K562 (cell line): ENCODE measurements around the gene PNRC2. TPM values are rescaled to one million over a fixed set of nuclear protein-coding genes. Genes with fewer than 3 reads are reported as not detected.
A peak's percentile ranks its signal among the peaks of the same experiment; 100 is the strongest.

Source experiments
- MAZ ChIP-seq, 2 experiments: fragments of 450-650 bp in 1 of 2; sonication (generic) in 1 of 2; formaldehyde crosslinking; IDR thresholded peaks in 1 of 2; conservative IDR thresholded peaks in 1 of 2; 2 replicates each; pipeline versions ENCODE4 v1.4.0 to v1.5.0; 2020; ENCODE audit warnings: mild to moderate bottlenecking in 1 of 2, missing genetic modification reagents in 1 of 2
- MYNN ChIP-seq, 2 experiments: sonication (generic); formaldehyde crosslinking in 1 of 2; IDR thresholded peaks; 2 replicates each; pipeline versions ENCODE4 v1.5.0 to v1.6.1; 2016 to 2020; ENCODE audit warnings: antibody characterized with exemption in 1 of 2, missing genetic modification reagents in 1 of 2
- NKRF ChIP-seq: fragments of 450-650 bp; IDR thresholded peaks from 2 replicates; pipeline ENCODE4 v1.6.1; 2016; ENCODE audit warnings: borderline replicate concordance
- NONO ChIP-seq, 2 experiments: fragments of 200-400 bp in 1 of 2; fragments of 450-650 bp in 1 of 2; formaldehyde crosslinking in 1 of 2; IDR thresholded peaks; 2 replicates each; pipeline ENCODE4 v1.6.1; 2017; ENCODE audit warnings: low read depth in 2 of 2, mild to moderate bottlenecking in 2 of 2, moderate library complexity in 2 of 2, low read length in 1 of 2
- THRB ChIP-seq: fragments of 450-650 bp; formaldehyde crosslinking; conservative IDR thresholded peaks from 2 replicates; pipeline ENCODE4 v1.4.0; 2022; ENCODE audit warnings: mild to moderate bottlenecking, missing genetic modification characterization
- XRCC4 ChIP-seq: IDR thresholded peaks from one replicate; pipeline ENCODE4 v1.6.1; 2011; ENCODE audit not compliant: insufficient read depth, insufficient read length; ENCODE audit errors: extremely low read depth
- polyA plus RNA-seq, 8 experiments: library from polyadenylated mRNA; depleted of rRNA in 4 of 8; stranded (reverse) in 5 of 8; unstranded in 3 of 8; fragments of >200 nt; fragmentation: Nextera tagmentation in 2 of 8; fragmentation: Illumina TruSeq in 1 of 8; extraction: Ambion mirVana in 2 of 8; extraction: Trizol in 1 of 8; gene quantifications; 2 replicates each; pipeline versions ENCODE4 v1.2.1 to v1.2.3, GENCODE V29; 2011 to 2014; ENCODE audit warnings: inconsistent platforms in 1 of 8, missing spikeins in 1 of 8
- total RNA-seq, 7 experiments: library from RNA; depleted of rRNA in 6 of 7; stranded (reverse); fragments of >200 nt in 6 of 7; fragmentation: Illumina TruSeq in 2 of 7; extraction: Trizol in 2 of 7; gene quantifications; 2 replicates each; pipeline versions ENCODE4 v1.2.1 to v1.2.3, GENCODE V29; 2011 to 2021; ENCODE audit warnings: low replicate concordance in 1 of 7
- TF ChIP-seq, protein P1 (sequence below): fragments of 200-800 bp; sonication (Bioruptor generic); IDR thresholded peaks from 2 replicates; pipeline ENCODE4 v1.6.1; 2016; ENCODE audit warnings: missing genetic modification characterization, missing compliant biosample characterization
- TF ChIP-seq, protein P2 (sequence below), 3 experiments: fragments of 200-800 bp in 1 of 3; fragments of 250-450 bp in 1 of 3; fragments of 450-650 bp in 1 of 3; sonication (Bioruptor Pico) in 1 of 3; sonication (Bioruptor generic) in 1 of 3; formaldehyde crosslinking in 1 of 3; IDR thresholded peaks; 2 replicates each; pipeline versions ENCODE4 v1.6.1 to v1.8.0; 2016 to 2022; ENCODE audit warnings: mild to moderate bottlenecking in 2 of 3, missing genetic modification characterization in 2 of 3, missing compliant biosample characterization in 1 of 3, moderate library complexity in 1 of 3
- TF ChIP-seq, protein P3 (sequence below): fragments of 250-450 bp; sonication (Bioruptor Pico); IDR thresholded peaks from 2 replicates; pipeline ENCODE4 v1.4.0; 2020; ENCODE audit warnings: borderline replicate concordance

Gene PNRC2
- total and polyA plus RNA-seq, 9 of the 15 experiments (the other 6 are each of a cell fraction or from before 2014, with no cell fraction given): 127 to 303 (median 203) TPM

- TF ChIP-seq, protein P1, sequence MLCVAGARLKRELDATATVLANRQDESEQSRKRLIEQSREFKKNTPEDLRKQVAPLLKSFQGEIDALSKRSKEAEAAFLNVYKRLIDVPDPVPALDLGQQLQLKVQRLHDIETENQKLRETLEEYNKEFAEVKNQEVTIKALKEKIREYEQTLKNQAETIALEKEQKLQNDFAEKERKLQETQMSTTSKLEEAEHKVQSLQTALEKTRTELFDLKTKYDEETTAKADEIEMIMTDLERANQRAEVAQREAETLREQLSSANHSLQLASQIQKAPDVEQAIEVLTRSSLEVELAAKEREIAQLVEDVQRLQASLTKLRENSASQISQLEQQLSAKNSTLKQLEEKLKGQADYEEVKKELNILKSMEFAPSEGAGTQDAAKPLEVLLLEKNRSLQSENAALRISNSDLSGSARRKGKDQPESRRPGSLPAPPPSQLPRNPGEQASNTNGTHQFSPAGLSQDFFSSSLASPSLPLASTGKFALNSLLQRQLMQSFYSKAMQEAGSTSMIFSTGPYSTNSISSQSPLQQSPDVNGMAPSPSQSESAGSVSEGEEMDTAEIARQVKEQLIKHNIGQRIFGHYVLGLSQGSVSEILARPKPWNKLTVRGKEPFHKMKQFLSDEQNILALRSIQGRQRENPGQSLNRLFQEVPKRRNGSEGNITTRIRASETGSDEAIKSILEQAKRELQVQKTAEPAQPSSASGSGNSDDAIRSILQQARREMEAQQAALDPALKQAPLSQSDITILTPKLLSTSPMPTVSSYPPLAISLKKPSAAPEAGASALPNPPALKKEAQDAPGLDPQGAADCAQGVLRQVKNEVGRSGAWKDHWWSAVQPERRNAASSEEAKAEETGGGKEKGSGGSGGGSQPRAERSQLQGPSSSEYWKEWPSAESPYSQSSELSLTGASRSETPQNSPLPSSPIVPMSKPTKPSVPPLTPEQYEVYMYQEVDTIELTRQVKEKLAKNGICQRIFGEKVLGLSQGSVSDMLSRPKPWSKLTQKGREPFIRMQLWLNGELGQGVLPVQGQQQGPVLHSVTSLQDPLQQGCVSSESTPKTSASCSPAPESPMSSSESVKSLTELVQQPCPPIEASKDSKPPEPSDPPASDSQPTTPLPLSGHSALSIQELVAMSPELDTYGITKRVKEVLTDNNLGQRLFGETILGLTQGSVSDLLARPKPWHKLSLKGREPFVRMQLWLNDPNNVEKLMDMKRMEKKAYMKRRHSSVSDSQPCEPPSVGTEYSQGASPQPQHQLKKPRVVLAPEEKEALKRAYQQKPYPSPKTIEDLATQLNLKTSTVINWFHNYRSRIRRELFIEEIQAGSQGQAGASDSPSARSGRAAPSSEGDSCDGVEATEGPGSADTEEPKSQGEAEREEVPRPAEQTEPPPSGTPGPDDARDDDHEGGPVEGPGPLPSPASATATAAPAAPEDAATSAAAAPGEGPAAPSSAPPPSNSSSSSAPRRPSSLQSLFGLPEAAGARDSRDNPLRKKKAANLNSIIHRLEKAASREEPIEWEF (CRISPR knock-in tag): no peak
- TF ChIP-seq, protein P2, sequence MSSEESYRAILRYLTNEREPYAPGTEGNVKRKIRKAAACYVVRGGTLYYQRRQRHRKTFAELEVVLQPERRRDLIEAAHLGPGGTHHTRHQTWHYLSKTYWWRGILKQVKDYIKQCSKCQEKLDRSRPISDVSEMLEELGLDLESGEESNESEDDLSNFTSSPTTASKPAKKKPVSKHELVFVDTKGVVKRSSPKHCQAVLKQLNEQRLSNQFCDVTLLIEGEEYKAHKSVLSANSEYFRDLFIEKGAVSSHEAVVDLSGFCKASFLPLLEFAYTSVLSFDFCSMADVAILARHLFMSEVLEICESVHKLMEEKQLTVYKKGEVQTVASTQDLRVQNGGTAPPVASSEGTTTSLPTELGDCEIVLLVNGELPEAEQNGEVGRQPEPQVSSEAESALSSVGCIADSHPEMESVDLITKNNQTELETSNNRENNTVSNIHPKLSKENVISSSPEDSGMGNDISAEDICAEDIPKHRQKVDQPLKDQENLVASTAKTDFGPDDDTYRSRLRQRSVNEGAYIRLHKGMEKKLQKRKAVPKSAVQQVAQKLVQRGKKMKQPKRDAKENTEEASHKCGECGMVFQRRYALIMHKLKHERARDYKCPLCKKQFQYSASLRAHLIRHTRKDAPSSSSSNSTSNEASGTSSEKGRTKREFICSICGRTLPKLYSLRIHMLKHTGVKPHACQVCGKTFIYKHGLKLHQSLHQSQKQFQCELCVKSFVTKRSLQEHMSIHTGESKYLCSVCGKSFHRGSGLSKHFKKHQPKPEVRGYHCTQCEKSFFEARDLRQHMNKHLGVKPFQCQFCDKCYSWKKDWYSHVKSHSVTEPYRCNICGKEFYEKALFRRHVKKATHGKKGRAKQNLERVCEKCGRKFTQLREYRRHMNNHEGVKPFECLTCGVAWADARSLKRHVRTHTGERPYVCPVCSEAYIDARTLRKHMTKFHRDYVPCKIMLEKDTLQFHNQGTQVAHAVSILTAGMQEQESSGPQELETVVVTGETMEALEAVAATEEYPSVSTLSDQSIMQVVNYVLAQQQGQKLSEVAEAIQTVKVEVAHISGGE (CRISPR knock-in tag; IDR thresholded peaks at IDR 0.05): 0 out of 6 replicates have a peak, but pooled peaks of 2 of the 3 experiments have one; percentile 41 to 52
- TF ChIP-seq MYNN (IDR thresholded peaks at IDR 0.05) (0 out of 2 replicates have a peak, but pooled peaks have one; percentile 41), MYNN (CRISPR knock-in tag; IDR thresholded peaks at IDR 0.05) (no peak), MAZ (CRISPR knock-in tag; conservative IDR thresholded peaks at IDR 0.05 in 1 of 2, IDR thresholded peaks at IDR 0.05 in 1 of 2) (peak; percentile 80 to 88), XRCC4 (no peak), THRB (CRISPR knock-in tag) (peak; percentile 19; the same call in 1 of the 2 replicates), NKRF (peak; percentile 80; the same call in 1 of the 2 replicates), NONO (IDR thresholded peaks at IDR 0.05; ENCODE audit: low read depth in 2 of 2, low read length in 1 of 2) (peak in 1 of 2 experiments; percentile 66)
- TF ChIP-seq, protein P3, sequence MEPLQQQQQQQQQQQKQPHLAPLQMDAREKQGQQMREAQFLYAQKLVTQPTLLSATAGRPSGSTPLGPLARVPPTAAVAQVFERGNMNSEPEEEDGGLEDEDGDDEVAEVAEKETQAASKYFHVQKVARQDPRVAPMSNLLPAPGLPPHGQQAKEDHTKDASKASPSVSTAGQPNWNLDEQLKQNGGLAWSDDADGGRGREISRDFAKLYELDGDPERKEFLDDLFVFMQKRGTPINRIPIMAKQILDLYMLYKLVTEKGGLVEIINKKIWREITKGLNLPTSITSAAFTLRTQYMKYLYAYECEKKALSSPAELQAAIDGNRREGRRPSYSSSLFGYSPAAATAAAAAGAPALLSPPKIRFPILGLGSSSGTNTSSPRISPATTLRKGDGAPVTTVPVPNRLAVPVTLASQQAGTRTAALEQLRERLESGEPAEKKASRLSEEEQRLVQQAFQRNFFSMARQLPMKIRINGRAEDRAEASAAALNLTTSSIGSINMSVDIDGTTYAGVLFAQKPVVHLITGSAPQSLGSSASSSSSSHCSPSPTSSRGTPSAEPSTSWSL (CRISPR knock-in tag): 0 out of 2 replicates have a peak, but pooled peaks have one; percentile 22
Measured at GRCh38 chr1:23979881-23980727, 20.5 kb downstream of the PNRC2 start, which contains the start of gene SRSF10 (continued).
